ENCODE measurements around the gene TTL. TPM values are rescaled to one million over a fixed set of nuclear protein-coding genes. Genes with fewer than 3 reads are reported as not detected.
"Not testable (repeated sequence)": the region's sequence is repeated elsewhere in the genome, so short reads cannot be mapped to it uniquely, and the experiment has no call there.

The TTL gene
- total and polyA plus RNA-seq, 12 donors: 6.3 to 24.5 (median 17.3) TPM

- Histone ChIP-seq H3K36me3 (replicated peaks in 1 of 2) (peaks cover 0 to 22% of the 10 kb centered on the region in 2 donors), H3K9me3 (replicated peaks in 1 of 3) (no peaks in the 10 kb centered on the region), H3K4me1 (replicated peaks in 1 of 2) (no peaks in the 10 kb centered on the region), H3K4me3 (no peak overlapping the region), H3K27ac (no peak overlapping the region), H3K27me3 (no peaks in the 10 kb centered on the region)
- DNase-seq: no peak
- intact Hi-C loops (cut with DNase I): no loop called here
- 84 to 98% (median 88%) methylated on average over 9 of the region's 9 CpGs for WGBS, 4 donors
- TF ChIP-seq POLR2A (IDR thresholded peaks at IDR 0.05): no peak
- no peak for TF ChIP-seq CTCF (IDR thresholded peaks at IDR 0.05)
These were observed 37.5 kb downstream of the TTL start for GRCh38 chr2:112519506-112519905.

GRCh38 chr2:112520234-112520783 is 38.4 kb downstream of the TTL start:
- Histone ChIP-seq H3K27me3 (no peaks in the 10 kb centered on the region), H3K9me3 (replicated peaks in 1 of 3) (no peaks in the 10 kb centered on the region), H3K36me3 (replicated peaks in 1 of 2) (peaks cover 0 to 22% of the 10 kb centered on the region in 2 donors), H3K4me3 (no peak overlapping the region), H3K27ac (no peak overlapping the region), H3K4me1 (replicated peaks in 1 of 2) (no peaks in the 10 kb centered on the region)
- no peak for TF ChIP-seq POLR2A (IDR thresholded peaks at IDR 0.05)
- no peak for TF ChIP-seq CTCF (IDR thresholded peaks at IDR 0.05)
- no peak for DNase-seq
- intact Hi-C loops (cut with DNase I): no loop called here
- 84 to 92% (median 90%) methylated on average over 7 of the region's 7 CpGs for WGBS, 4 donors

- DNase-seq: no peak
- TF ChIP-seq CTCF (IDR thresholded peaks at IDR 0.05) (no peak), POLR2A (IDR thresholded peaks at IDR 0.05) (no peak)
- no peak overlapping the region for H3K4me3 ChIP-seq
- 88 to 97% (median 93%) methylated on average over 3 of the region's 3 CpGs for WGBS, 4 donors
- H3K36me3 ChIP-seq (replicated peaks in 1 of 2): peaks cover 0 to 22% of the 10 kb centered on the region in 2 donors
- H3K4me1 ChIP-seq (replicated peaks in 1 of 2): no peaks in the 10 kb centered on the region
- H3K27me3 ChIP-seq: no peaks in the 10 kb centered on the region
- no peak overlapping the region for H3K27ac ChIP-seq
- intact Hi-C loops (cut with DNase I): no loop called here
- H3K9me3 ChIP-seq (replicated peaks in 1 of 3): no peaks in the 10 kb centered on the region
These were observed 41.4 kb downstream of the TTL start for GRCh38 chr2:112523291-112523777.

GRCh38 chr2:112524276-112524675 is 42.3 kb downstream of the TTL start:
- H3K27ac ChIP-seq; DNase-seq; H3K27me3 ChIP-seq; H3K4me1 ChIP-seq (replicated peaks in 1 of 2); intact Hi-C loops (cut with DNase I); H3K9me3 ChIP-seq (replicated peaks in 1 of 3); H3K4me3 ChIP-seq: not testable (repeated sequence)
- 95 to 100% (median 97%) methylated on average over 2 to 3 of the region's 3 CpGs for WGBS, 4 donors
- peaks cover 0 to 30% of the 10 kb centered on the region in 2 donors for H3K36me3 ChIP-seq (replicated peaks in 1 of 2)

GRCh38 chr2:112528541-112528940 is 46.6 kb downstream of the TTL start:
- Histone ChIP-seq H3K4me3 (no peak overlapping the region), H3K36me3 (replicated peaks in 1 of 2) (peaks cover 0 to 16% of the 10 kb centered on the region in 2 donors), H3K9me3 (replicated peaks in 1 of 3) (no peaks in the 10 kb centered on the region), H3K27me3 (no peaks in the 10 kb centered on the region), H3K27ac (no peak overlapping the region), H3K4me1 (replicated peaks in 1 of 2) (no peaks in the 10 kb centered on the region)
- intact Hi-C loops (cut with DNase I): no loop called here
- TF ChIP-seq CTCF (IDR thresholded peaks at IDR 0.05) (no peak), POLR2A (IDR thresholded peaks at IDR 0.05) (no peak)
- 90 to 95% (median 92%) methylated on average over 5 of the region's 5 CpGs for WGBS, 4 donors
- no peak for DNase-seq

Measured in adrenal gland (tissue), 12 donors.